NB4 (cell line): ENCODE data around the gene ITGA1.

ENCODE experiments used
- CTCF ChIP-seq: IDR thresholded peaks from one replicate; pipeline ENCODE4 v1.5.1; 2012; ENCODE audit warnings: low read depth, low read length
- POLR2A ChIP-seq: IDR thresholded peaks from 2 replicates; pipeline ENCODE4 v1.6.1; 2011; ENCODE audit warnings: mild to moderate bottlenecking; ENCODE audit not compliant: insufficient read length; ENCODE audit errors: extremely low read depth

GRCh38 chr5:52796516-52797103, 8.9 kb downstream of the ITGA1 start:
- TF ChIP-seq CTCF (no peak), POLR2A (no peak)
